Panc1 (cell line): ENCODE data around the gene B3GALT2.

Experiments
- POLR2AphosphoS5 ChIP-seq: IDR thresholded peaks from 2 replicates; pipeline ENCODE4 v1.6.1; 2012; ENCODE audit warnings: mild to moderate bottlenecking, low read depth, low read length, moderate library complexity
- SIN3A ChIP-seq: IDR thresholded peaks from 2 replicates; pipeline ENCODE4 v1.6.1; 2012; ENCODE audit warnings: low read depth, mild to moderate bottlenecking, low read length, moderate library complexity, borderline replicate concordance; ENCODE audit not compliant: insufficient read depth
- TF ChIP-seq, protein P1 (sequence below): fragments of 450-650 bp; IDR thresholded peaks from 2 replicates; pipeline ENCODE4 v1.5.1; 2017; ENCODE audit warnings: mild to moderate bottlenecking
- TF ChIP-seq, protein P2 (sequence below), 2 experiments: IDR thresholded peaks; 2 replicates each; pipeline ENCODE4 v1.6.1; 2011 to 2012; ENCODE audit warnings: low read depth in 2 of 2, control low read depth in 1 of 2, low read length in 1 of 2, mild to moderate bottlenecking in 1 of 2, moderate library complexity in 1 of 2; ENCODE audit not compliant: insufficient read depth in 1 of 2

DNA sequence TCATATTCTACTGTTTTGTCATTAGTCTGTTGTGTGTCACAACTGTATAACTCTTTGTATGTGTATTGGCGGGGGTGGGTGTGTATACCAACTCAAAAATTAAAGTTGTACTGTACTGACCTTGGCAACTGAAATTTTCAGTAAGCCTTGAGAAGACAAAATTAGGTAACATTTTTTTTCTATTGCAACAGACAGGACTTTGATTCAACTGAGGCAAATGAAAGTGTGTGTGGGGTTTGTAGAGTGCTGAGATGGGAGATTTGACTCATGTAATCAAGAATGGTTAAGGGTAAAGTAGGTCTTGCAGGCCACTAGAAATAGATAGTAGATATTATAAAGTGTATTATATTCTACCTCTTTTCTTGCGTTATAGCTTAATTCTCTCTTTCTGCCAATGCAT, 14.6 kb upstream of the B3GALT2 start:
- TF ChIP-seq, protein P1, sequence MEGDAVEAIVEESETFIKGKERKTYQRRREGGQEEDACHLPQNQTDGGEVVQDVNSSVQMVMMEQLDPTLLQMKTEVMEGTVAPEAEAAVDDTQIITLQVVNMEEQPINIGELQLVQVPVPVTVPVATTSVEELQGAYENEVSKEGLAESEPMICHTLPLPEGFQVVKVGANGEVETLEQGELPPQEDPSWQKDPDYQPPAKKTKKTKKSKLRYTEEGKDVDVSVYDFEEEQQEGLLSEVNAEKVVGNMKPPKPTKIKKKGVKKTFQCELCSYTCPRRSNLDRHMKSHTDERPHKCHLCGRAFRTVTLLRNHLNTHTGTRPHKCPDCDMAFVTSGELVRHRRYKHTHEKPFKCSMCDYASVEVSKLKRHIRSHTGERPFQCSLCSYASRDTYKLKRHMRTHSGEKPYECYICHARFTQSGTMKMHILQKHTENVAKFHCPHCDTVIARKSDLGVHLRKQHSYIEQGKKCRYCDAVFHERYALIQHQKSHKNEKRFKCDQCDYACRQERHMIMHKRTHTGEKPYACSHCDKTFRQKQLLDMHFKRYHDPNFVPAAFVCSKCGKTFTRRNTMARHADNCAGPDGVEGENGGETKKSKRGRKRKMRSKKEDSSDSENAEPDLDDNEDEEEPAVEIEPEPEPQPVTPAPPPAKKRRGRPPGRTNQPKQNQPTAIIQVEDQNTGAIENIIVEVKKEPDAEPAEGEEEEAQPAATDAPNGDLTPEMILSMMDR: no peak
- TF ChIP-seq SIN3A (no peak), POLR2AphosphoS5 (no peak)
- TF ChIP-seq, protein P2, sequence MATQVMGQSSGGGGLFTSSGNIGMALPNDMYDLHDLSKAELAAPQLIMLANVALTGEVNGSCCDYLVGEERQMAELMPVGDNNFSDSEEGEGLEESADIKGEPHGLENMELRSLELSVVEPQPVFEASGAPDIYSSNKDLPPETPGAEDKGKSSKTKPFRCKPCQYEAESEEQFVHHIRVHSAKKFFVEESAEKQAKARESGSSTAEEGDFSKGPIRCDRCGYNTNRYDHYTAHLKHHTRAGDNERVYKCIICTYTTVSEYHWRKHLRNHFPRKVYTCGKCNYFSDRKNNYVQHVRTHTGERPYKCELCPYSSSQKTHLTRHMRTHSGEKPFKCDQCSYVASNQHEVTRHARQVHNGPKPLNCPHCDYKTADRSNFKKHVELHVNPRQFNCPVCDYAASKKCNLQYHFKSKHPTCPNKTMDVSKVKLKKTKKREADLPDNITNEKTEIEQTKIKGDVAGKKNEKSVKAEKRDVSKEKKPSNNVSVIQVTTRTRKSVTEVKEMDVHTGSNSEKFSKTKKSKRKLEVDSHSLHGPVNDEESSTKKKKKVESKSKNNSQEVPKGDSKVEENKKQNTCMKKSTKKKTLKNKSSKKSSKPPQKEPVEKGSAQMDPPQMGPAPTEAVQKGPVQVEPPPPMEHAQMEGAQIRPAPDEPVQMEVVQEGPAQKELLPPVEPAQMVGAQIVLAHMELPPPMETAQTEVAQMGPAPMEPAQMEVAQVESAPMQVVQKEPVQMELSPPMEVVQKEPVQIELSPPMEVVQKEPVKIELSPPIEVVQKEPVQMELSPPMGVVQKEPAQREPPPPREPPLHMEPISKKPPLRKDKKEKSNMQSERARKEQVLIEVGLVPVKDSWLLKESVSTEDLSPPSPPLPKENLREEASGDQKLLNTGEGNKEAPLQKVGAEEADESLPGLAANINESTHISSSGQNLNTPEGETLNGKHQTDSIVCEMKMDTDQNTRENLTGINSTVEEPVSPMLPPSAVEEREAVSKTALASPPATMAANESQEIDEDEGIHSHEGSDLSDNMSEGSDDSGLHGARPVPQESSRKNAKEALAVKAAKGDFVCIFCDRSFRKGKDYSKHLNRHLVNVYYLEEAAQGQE (IDR thresholded peaks at IDR 0.05; ENCODE audit: insufficient read depth in 1 of 2, low read depth in 2 of 2, low read length in 1 of 2): no peak
